GM12878 (cell line): Measurements from ENCODE around the gene SBF1. TPM values are rescaled to one million over a fixed set of nuclear protein-coding genes. Genes with fewer than 3 reads are reported as not detected.
A peak's percentile ranks its signal among the peaks of the same experiment; 100 is the strongest.

Experiments used
- CHD2 ChIP-seq: IDR thresholded peaks from 2 replicates; pipeline ENCODE4 v1.6.1; 2011; ENCODE audit warnings: low read depth, low read length, improper control_type of control experiment, borderline replicate concordance
- E2F8 ChIP-seq: fragments of 450-650 bp; IDR thresholded peaks from 2 replicates; pipeline ENCODE4 v1.6.1; 2018; ENCODE audit warnings: mild to moderate bottlenecking, low read depth, moderate library complexity; ENCODE audit not compliant: partially characterized antibody
- EZH2 ChIP-seq: IDR thresholded peaks from 2 replicates; pipeline ENCODE4 v1.6.1; 2012; ENCODE audit warnings: low read depth, mild to moderate bottlenecking, control low read depth, inconsistent platforms, low read length, borderline replicate concordance; ENCODE audit not compliant: control insufficient read depth
- IRF4 ChIP-seq: IDR thresholded peaks from 2 replicates; pipeline ENCODE4 v1.6.1; 2011; ENCODE audit warnings: low read depth, low read length
- NFXL1 ChIP-seq: fragments of 450-650 bp; IDR thresholded peaks from 2 replicates; pipeline ENCODE4 v1.6.1; 2017; ENCODE audit warnings: antibody characterized with exemption, mild to moderate bottlenecking, borderline replicate concordance
- RBBP5 ChIP-seq: fragments of 200-600 bp; sonication (generic); conservative IDR thresholded peaks from 2 replicates; pipeline ENCODE4 v1.6.1; 2016
- REST ChIP-seq: IDR thresholded peaks from 2 replicates; pipeline ENCODE4 v1.6.1; 2012; ENCODE audit warnings: mild to moderate bottlenecking, low read depth, low read length
- RFX5 ChIP-seq: IDR thresholded peaks from 2 replicates; pipeline ENCODE4 v1.6.1; 2011; ENCODE audit warnings: low read depth, low read length, improper control_type of control experiment
- SMC3 ChIP-seq: IDR thresholded peaks from 2 replicates; pipeline ENCODE4 v1.6.1; 2011; ENCODE audit warnings: low read length, improper control_type of control experiment, borderline replicate concordance
- STAT3 ChIP-seq: IDR thresholded peaks from 2 replicates; pipeline ENCODE4 v1.6.1; 2011; ENCODE audit warnings: low read depth, low read length, improper control_type of control experiment
- ZBTB4 ChIP-seq: fragments of 450-650 bp; formaldehyde crosslinking; IDR thresholded peaks from 2 replicates; pipeline ENCODE4 v1.4.0; 2022; ENCODE audit warnings: mild to moderate bottlenecking, moderate library complexity
- ZSCAN29 ChIP-seq: fragments of 450-650 bp; IDR thresholded peaks from 2 replicates; pipeline ENCODE4 v1.6.1; 2017; ENCODE audit warnings: mild to moderate bottlenecking, moderate library complexity
- polyA plus RNA-seq, 11 experiments: library from polyadenylated mRNA; depleted of rRNA in 4 of 11; unstranded in 6 of 11; stranded (reverse) in 5 of 11; fragments of >200 nt; fragmentation: Nextera tagmentation in 4 of 11; fragmentation: Illumina TruSeq in 1 of 11; extraction: Ambion mirVana in 4 of 11; extraction: Trizol in 1 of 11; gene quantifications; 1 replicate in 1 of 11; 2 replicates in 10 of 11; pipeline versions ENCODE4 v1.2.1 to v1.2.3, GENCODE V29; 2011 to 2016; ENCODE audit warnings: inconsistent platforms in 2 of 11, missing spikeins in 2 of 11, low read depth in 1 of 11
- total RNA-seq, 4 experiments: library from RNA; depleted of rRNA in 3 of 4; stranded (reverse); fragments of >200 nt in 3 of 4; fragmentation: Illumina TruSeq in 1 of 4; extraction: Trizol in 1 of 4; gene quantifications; 2 replicates each; pipeline versions ENCODE4 v1.2.1 to v1.2.3, GENCODE V29; 2013 to 2021

Gene SBF1
- total and polyA plus RNA-seq, 10 of the 15 experiments (the other 5 are each of a cell fraction or from before 2014, with no cell fraction given) = 0.23 to 95.0 (median 17.8) TPM

GRCh38 chr22:50456466-50457234 lies 18.2 kb downstream of the SBF1 start (continued):
- TF ChIP-seq REST (no peak), SMC3 (peak; percentile 16; the same call in 1 of the 2 replicates), NFXL1 (no peak), STAT3 (no peak), IRF4 (no peak), RBBP5 (no peak), CHD2 (no peak), ZBTB4 (no peak), EZH2 (no peak), RFX5 (no peak), ZSCAN29 (no peak), E2F8 (no peak)
